SK-N-SH (cell line): ENCODE results near the gene TMEM198.

Source experiments
- CHD2 ChIP-seq: fragments of 150-350 bp; IDR thresholded peaks from 2 replicates; pipeline ENCODE4 v1.6.1; 2018; ENCODE audit warnings: low read length; ENCODE audit not compliant: partially characterized antibody
- EP300 ChIP-seq, 2 experiments: IDR thresholded peaks; 2 replicates each; pipeline versions ENCODE4 v1.4.0 to v1.6.1; 2012; ENCODE audit warnings: borderline replicate concordance in 1 of 2, low read depth in 1 of 2, low read length in 1 of 2
- EZH2phosphoT487 ChIP-seq: fragments of 200-600 bp; sonication (generic); IDR thresholded peaks from 2 replicates; pipeline ENCODE4 v1.6.1; 2017; ENCODE audit warnings: low read depth, mixed run types, mild to moderate bottlenecking, antibody characterized with exemption, moderate library complexity, borderline replicate concordance
- JUND ChIP-seq: IDR thresholded peaks from 2 replicates; pipeline ENCODE4 v1.4.0; 2012
- MEF2A ChIP-seq: IDR thresholded peaks from 2 replicates; pipeline ENCODE4 v1.4.0; 2012; ENCODE audit warnings: low read depth, borderline replicate concordance
- MXI1 ChIP-seq: IDR thresholded peaks from 2 replicates; pipeline ENCODE4 v1.6.1; 2012; ENCODE audit warnings: mild to moderate bottlenecking, low read depth, low read length, improper control_type of control experiment
- POLR2AphosphoS5 ChIP-seq: IDR thresholded peaks from 2 replicates; pipeline ENCODE4 v1.6.1; 2012; ENCODE audit warnings: low read depth, low read length
- TAF1 ChIP-seq: IDR thresholded peaks from 2 replicates; pipeline ENCODE4 v1.6.1; 2012; ENCODE audit warnings: low read depth, mild to moderate bottlenecking, low read length, moderate library complexity, borderline replicate concordance
- TCF12 ChIP-seq: IDR thresholded peaks from 2 replicates; pipeline ENCODE4 v1.4.0; 2012
- USF2 ChIP-seq: fragments of 150-350 bp; IDR thresholded peaks from 2 replicates; pipeline ENCODE4 v1.6.1; 2017; ENCODE audit warnings: antibody characterized with exemption, low read length, low read depth, borderline replicate concordance
- YY1 ChIP-seq: IDR thresholded peaks from 2 replicates; pipeline ENCODE4 v1.4.0; 2012; ENCODE audit warnings: low read depth, mild to moderate bottlenecking
- TF ChIP-seq, protein P1 (sequence below): fragments of 200-600 bp; sonication (generic); IDR thresholded peaks from 2 replicates; pipeline ENCODE4 v1.6.1; 2017; ENCODE audit warnings: antibody characterized with exemption, mild to moderate bottlenecking, moderate library complexity

DNA sequence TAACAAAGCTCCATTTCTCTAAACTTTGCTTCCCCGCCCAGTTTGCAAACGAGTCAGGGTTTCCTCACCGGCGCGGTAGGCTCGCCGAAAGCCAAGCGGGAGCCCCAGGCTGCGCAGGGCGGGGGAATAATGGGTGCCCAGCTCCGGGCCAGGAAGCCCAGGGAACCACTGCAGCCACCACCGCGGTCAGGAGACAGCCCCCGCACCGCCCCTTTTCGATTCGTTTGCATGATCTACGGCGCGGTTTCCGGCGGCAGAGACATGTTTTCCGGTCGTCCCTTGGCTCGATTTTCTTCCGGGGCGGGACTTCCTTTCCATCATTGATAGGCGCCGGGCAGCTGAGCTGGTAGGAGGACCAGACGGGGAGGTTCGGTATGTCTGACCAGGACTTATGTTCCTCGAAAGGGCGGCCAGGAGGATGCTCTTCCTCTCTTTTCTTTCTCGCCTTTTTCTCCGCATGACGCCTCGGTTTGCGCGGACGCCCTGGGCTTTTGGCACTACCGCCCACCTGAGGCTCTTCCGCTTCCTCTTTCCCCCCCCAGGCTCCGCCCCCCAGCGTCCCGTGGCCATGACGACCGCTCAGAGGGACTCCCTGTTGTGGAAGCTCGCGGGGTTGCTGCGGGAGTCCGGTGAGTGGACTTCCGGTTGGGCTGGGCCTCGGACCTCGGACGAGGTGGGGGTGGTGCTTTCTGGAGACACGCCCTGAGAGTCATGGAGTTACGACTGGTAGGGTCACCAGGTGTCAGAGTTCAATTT, 53.9 kb downstream of the TMEM198 start, which contains the start of gene STK11IP:
- no peak; the same call in 1 of the 2 replicates for TF ChIP-seq JUND
- TF ChIP-seq CHD2, result peak; percentile 96
- no peak for TF ChIP-seq EZH2phosphoT487
- TF ChIP-seq, protein P1, sequence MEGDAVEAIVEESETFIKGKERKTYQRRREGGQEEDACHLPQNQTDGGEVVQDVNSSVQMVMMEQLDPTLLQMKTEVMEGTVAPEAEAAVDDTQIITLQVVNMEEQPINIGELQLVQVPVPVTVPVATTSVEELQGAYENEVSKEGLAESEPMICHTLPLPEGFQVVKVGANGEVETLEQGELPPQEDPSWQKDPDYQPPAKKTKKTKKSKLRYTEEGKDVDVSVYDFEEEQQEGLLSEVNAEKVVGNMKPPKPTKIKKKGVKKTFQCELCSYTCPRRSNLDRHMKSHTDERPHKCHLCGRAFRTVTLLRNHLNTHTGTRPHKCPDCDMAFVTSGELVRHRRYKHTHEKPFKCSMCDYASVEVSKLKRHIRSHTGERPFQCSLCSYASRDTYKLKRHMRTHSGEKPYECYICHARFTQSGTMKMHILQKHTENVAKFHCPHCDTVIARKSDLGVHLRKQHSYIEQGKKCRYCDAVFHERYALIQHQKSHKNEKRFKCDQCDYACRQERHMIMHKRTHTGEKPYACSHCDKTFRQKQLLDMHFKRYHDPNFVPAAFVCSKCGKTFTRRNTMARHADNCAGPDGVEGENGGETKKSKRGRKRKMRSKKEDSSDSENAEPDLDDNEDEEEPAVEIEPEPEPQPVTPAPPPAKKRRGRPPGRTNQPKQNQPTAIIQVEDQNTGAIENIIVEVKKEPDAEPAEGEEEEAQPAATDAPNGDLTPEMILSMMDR, result no peak
- no peak; the same call in 1 of the 2 replicates for TF ChIP-seq TCF12
- no peak for TF ChIP-seq USF2
- TF ChIP-seq MXI1, result peak; percentile 89
- no peak for TF ChIP-seq MEF2A
- peak; percentile 94 for TF ChIP-seq TAF1
- TF ChIP-seq YY1, result peak; percentile 75; the same call in 1 of the 2 replicates
- TF ChIP-seq POLR2AphosphoS5, result peak; percentile 95
- no peak for TF ChIP-seq EP300 (IDR thresholded peaks at IDR 0.05; ENCODE audit: borderline replicate concordance in 1 of 2, low read depth in 1 of 2, low read length in 1 of 2)
